IMR-90 (cell line): ENCODE data around the gene FDX1. TPM values are rescaled to one million over a fixed set of nuclear protein-coding genes. Genes with fewer than 3 reads are reported as not detected.
"Not testable (repeated sequence)": the region's sequence is repeated elsewhere in the genome, so short reads cannot be mapped to it uniquely, and the experiment has no call there.

ENCODE experiments used
- ATAC-seq: fragments of 200-7000 bp; cut with Tn5 transposase; 2 replicates; pipeline ENCODE4 v1.9.1; 2020; ENCODE audit warnings: low read depth, mild to moderate bottlenecking, moderate library complexity
- BruUV-seq: library from RNA; stranded (reverse); fragments of 400-500 nt; replicated peaks from 2 replicates; lab custom pipeline; 2021; lab: Mats Ljungman, UMichigan
- CTCF ChIA-PET: fragments of 300-600 bp; formaldehyde crosslinking; extraction: SDS; loops from one replicate; lab custom pipeline; 2021; ENCODE audit warnings: antibody characterized with exemption; lab: Yijun Ruan, JAX
- POLR2A ChIA-PET: fragments of 300-600 bp; sonication (Branson Sonifier 250); formaldehyde crosslinking; loops from one replicate; lab custom pipeline; 2022; ENCODE audit warnings: antibody characterized with exemption; ENCODE audit not compliant: unreplicated experiment; lab: Charles Lee
- DNase-seq: peaks from one replicate; pipeline ENCODE4 v3.0.0; 2013
- H2AFZ ChIP-seq: replicated peaks from 2 replicates; pipeline ENCODE3; 2013; ENCODE audit warnings: low read length, mild to moderate bottlenecking; ENCODE audit not compliant: poor library complexity
- H2AK5ac ChIP-seq: 2 replicates; pipeline ENCODE4 v1.6.1; 2013; ENCODE audit warnings: low read depth, low read length, inconsistent platforms
- H2AK9ac ChIP-seq: replicated peaks from 2 replicates; pipeline ENCODE3; 2013; ENCODE audit warnings: mild to moderate bottlenecking, low read depth, low read length, moderate library complexity; ENCODE audit not compliant: poor library complexity
- H2BK120ac ChIP-seq: 2 replicates; pipeline ENCODE4 v1.6.1; 2013; ENCODE audit warnings: low read depth, low read length, inconsistent platforms
- H2BK15ac ChIP-seq: 3 replicates; pipeline ENCODE4 v1.6.1; 2013; ENCODE audit warnings: low read depth, low read length, inconsistent platforms
- H2BK20ac ChIP-seq: 2 replicates; pipeline ENCODE4 v1.6.1; 2013; ENCODE audit warnings: low read depth, mild to moderate bottlenecking, inconsistent platforms, low read length, moderate library complexity
- H2BK5ac ChIP-seq: 2 replicates; pipeline ENCODE4 v1.6.1; 2013; ENCODE audit warnings: mild to moderate bottlenecking, low read depth, low read length, inconsistent platforms; ENCODE audit not compliant: poor library complexity, severe bottlenecking
- H3K14ac ChIP-seq: replicated peaks from 2 replicates; pipeline ENCODE4 v1.6.1; 2013; ENCODE audit warnings: low read depth, low read length, inconsistent platforms
- H3K18ac ChIP-seq: 2 replicates; pipeline ENCODE4 v1.6.1; 2013; ENCODE audit warnings: low read depth, low read length, control low read depth
- H3K23ac ChIP-seq: 2 replicates; pipeline ENCODE4 v1.6.1; 2013; ENCODE audit warnings: low read depth, low read length, inconsistent platforms
- H3K27ac ChIP-seq: 2 replicates; pipeline ENCODE4 v1.5.1; 2013; ENCODE audit warnings: mild to moderate bottlenecking, control low read depth, low read length; ENCODE audit not compliant: insufficient read depth
- H3K27me3 ChIP-seq: 2 replicates; pipeline ENCODE4 v1.6.1; 2013; ENCODE audit warnings: low read length; ENCODE audit not compliant: control insufficient read depth, insufficient read depth
- H3K36me3 ChIP-seq: 2 replicates; pipeline ENCODE4 v1.6.1; 2013; ENCODE audit warnings: low read length, mixed read lengths; ENCODE audit not compliant: control insufficient read depth, insufficient read depth
- H3K4ac ChIP-seq: 2 replicates; pipeline ENCODE4 v1.6.1; 2013; ENCODE audit warnings: low read depth, low read length, inconsistent platforms
- H3K4me1 ChIP-seq: 2 replicates; pipeline ENCODE4 v1.6.1; 2013; ENCODE audit warnings: low read length, mixed read lengths; ENCODE audit not compliant: control insufficient read depth, insufficient read depth
- H3K4me2 ChIP-seq: 2 replicates; pipeline ENCODE4 v1.6.1; 2013; ENCODE audit warnings: low read depth, mild to moderate bottlenecking, control low read depth, low read length, moderate library complexity
- H3K4me3 ChIP-seq: 2 replicates; pipeline ENCODE4 v1.5.1; 2013; ENCODE audit warnings: low read depth, mild to moderate bottlenecking, control low read depth, low read length, moderate library complexity; ENCODE audit not compliant: insufficient read depth
- H3K56ac ChIP-seq: 2 replicates; pipeline ENCODE4 v1.6.1; 2013; ENCODE audit warnings: low read length, inconsistent platforms; ENCODE audit not compliant: insufficient read depth; ENCODE audit errors: extremely low read depth
- H3K79me1 ChIP-seq, 2 experiments: 2 replicates each; pipeline ENCODE4 v1.6.1; 2013; ENCODE audit warnings: low read length in 2 of 2, inconsistent platforms in 1 of 2, low read depth in 1 of 2
- H3K9ac ChIP-seq: 2 replicates; pipeline ENCODE4 v1.6.1; 2013; ENCODE audit warnings: low read depth, low read length, control low read depth
- H3K9me1 ChIP-seq: 2 replicates; pipeline ENCODE4 v1.6.1; 2013; ENCODE audit warnings: low read length, inconsistent platforms; ENCODE audit not compliant: insufficient read depth
- H3K9me3 ChIP-seq: 2 replicates; pipeline ENCODE4 v1.6.1; 2013; ENCODE audit warnings: low read length; ENCODE audit not compliant: control insufficient read depth, insufficient read depth
- H4K20me1 ChIP-seq: 2 replicates; pipeline ENCODE4 v1.6.1; 2013; ENCODE audit warnings: low read length, inconsistent platforms; ENCODE audit not compliant: insufficient read depth
- H4K5ac ChIP-seq: 2 replicates; pipeline ENCODE4 v1.6.1; 2013; ENCODE audit warnings: mild to moderate bottlenecking, low read depth, low read length, control low read depth
- H4K8ac ChIP-seq, 2 experiments: 2 replicates each; pipeline ENCODE4 v1.6.1; 2013; ENCODE audit warnings: low read depth in 2 of 2, low read length in 2 of 2, control low read depth in 1 of 2, inconsistent platforms in 1 of 2
- H4K91ac ChIP-seq: 2 replicates; pipeline ENCODE4 v1.6.1; 2013; ENCODE audit warnings: low read depth, low read length, inconsistent platforms; ENCODE audit not compliant: insufficient read depth
- CEBPB ChIP-seq: IDR thresholded peaks from 2 replicates; pipeline ENCODE4 v1.6.1; 2012; ENCODE audit warnings: low read depth, low read length, improper control_type of control experiment
- MXI1 ChIP-seq: IDR thresholded peaks from 2 replicates; pipeline ENCODE4 v1.6.1; 2012; ENCODE audit warnings: low read depth, mild to moderate bottlenecking, low read length, moderate library complexity, borderline replicate concordance
- POLR2A ChIP-seq: IDR thresholded peaks from 2 replicates; pipeline ENCODE4 v1.6.1; 2012; ENCODE audit warnings: mild to moderate bottlenecking, low read depth, low read length
- RFX5 ChIP-seq: IDR thresholded peaks from 2 replicates; pipeline ENCODE4 v1.8.0; 2012; ENCODE audit warnings: low read depth, mild to moderate bottlenecking, low read length, moderate library complexity
- SMC3 ChIP-seq: fragments of 150-350 bp; IDR thresholded peaks from 2 replicates; pipeline ENCODE4 v1.6.1; 2016; ENCODE audit warnings: low read depth, mild to moderate bottlenecking, antibody characterized with exemption, low read length, moderate library complexity
- whole genome bisulfite sequencing, 2 experiments: methylation state at CpG; one replicate each; pipeline versions ENCODE4 v1.1.5 to v1.1.7; 2013; ENCODE audit warnings: missing lambda C conversion rate in 2 of 2; ENCODE audit not compliant: insufficient read length in 1 of 2; ENCODE audit errors: extremely low coverage in 2 of 2; 5-methylcytosine and 5-hydroxymethylcytosine counted together
- dilution Hi-C: fragments of 300-500 bp; cut with HindIII; formaldehyde crosslinking; loops from one replicate; pipeline ENCODE4 v1.14.3; 2018; ENCODE audit warnings: low sequenced_read_pairs; ENCODE audit not compliant: unreplicated experiment
- in situ Hi-C: fragments of 300-500 bp; cut with MboI; formaldehyde crosslinking; loops from 3 replicates; pipeline ENCODE4 v1.14.3; 2019; ENCODE audit warnings: low sequenced_read_pairs, inconsistent platforms, mixed read lengths
- intact Hi-C: fragments of 100-400 bp; cut with micrococcal nuclease; formaldehyde crosslinking; loops from 2 replicates; pipeline ENCODE4 v1.10.0; 2022
- polyA plus RNA-seq, 3 experiments: library from polyadenylated mRNA; depleted of rRNA; stranded (reverse); fragments of >200 nt; gene quantifications; 2 replicates each; pipeline ENCODE4 v1.2.3, GENCODE V29; 2012; ENCODE audit warnings: low replicate concordance in 1 of 3
- total RNA-seq: library from RNA; depleted of rRNA; stranded (reverse); fragments of >200 nt; gene quantifications from 2 replicates; pipeline ENCODE4 v1.2.3, GENCODE V29; 2012
- TF ChIP-seq, protein P1 (sequence below): conservative IDR thresholded peaks from 2 replicates; pipeline ENCODE4 v1.5.1; 2012; ENCODE audit warnings: mild to moderate bottlenecking, low read depth, low read length, improper control_type of control experiment
- TF ChIP-seq, protein P2 (sequence below): fragments of 150-350 bp; IDR thresholded peaks from 2 replicates; pipeline ENCODE4 v1.6.1; 2016; ENCODE audit warnings: low read depth, mild to moderate bottlenecking, low read length, moderate library complexity, borderline replicate concordance

FDX1 gene
- total and polyA plus RNA-seq, 2 of the 4 experiments (the other 2 are of a cell fraction): 4.3 to 5.1 TPM

DNA sequence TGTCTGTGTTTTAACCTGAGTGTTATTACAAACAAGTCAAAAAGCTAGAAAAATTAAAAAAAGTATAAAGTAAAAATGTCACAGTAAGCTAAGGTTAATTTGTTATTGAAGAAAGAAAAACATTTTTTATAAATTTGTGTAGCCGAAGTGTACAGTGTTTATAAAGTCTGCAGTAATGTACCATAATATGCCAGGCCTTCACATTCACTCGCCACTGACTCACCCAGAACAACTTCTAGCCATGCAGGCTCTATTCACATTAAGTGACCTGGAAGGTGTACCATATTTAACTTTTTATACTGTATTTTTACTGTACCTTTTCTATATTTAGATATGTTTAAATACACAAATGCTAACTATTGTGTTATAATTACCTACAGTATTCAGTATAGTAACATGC lies 14.7 kb upstream of the FDX1 start:
- no peak overlapping the region for H4K91ac ChIP-seq
- H3K27me3 ChIP-seq: no peaks in the 10 kb centered on the region
- in situ Hi-C loops (no loop called here), dilution Hi-C loops (no loop called here), intact Hi-C loops (no loop called here)
- ChIA-PET POLR2A (no interaction called here), CTCF (no interaction called here)
- H3K27ac ChIP-seq: no peak overlapping the region
- no peak overlapping the region for H4K8ac ChIP-seq
- no peaks in the 10 kb centered on the region for H3K36me3 ChIP-seq
- peaks cover 2% of the 10 kb centered on the region for H3K9me3 ChIP-seq
- H3K18ac ChIP-seq: no peak overlapping the region
- H3K4ac ChIP-seq: no peak overlapping the region
- no peaks in the 10 kb centered on the region for H4K20me1 ChIP-seq
- H2BK15ac ChIP-seq: no peak overlapping the region
- TF ChIP-seq, protein P1, sequence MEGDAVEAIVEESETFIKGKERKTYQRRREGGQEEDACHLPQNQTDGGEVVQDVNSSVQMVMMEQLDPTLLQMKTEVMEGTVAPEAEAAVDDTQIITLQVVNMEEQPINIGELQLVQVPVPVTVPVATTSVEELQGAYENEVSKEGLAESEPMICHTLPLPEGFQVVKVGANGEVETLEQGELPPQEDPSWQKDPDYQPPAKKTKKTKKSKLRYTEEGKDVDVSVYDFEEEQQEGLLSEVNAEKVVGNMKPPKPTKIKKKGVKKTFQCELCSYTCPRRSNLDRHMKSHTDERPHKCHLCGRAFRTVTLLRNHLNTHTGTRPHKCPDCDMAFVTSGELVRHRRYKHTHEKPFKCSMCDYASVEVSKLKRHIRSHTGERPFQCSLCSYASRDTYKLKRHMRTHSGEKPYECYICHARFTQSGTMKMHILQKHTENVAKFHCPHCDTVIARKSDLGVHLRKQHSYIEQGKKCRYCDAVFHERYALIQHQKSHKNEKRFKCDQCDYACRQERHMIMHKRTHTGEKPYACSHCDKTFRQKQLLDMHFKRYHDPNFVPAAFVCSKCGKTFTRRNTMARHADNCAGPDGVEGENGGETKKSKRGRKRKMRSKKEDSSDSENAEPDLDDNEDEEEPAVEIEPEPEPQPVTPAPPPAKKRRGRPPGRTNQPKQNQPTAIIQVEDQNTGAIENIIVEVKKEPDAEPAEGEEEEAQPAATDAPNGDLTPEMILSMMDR: no peak
- TF ChIP-seq, protein P2, sequence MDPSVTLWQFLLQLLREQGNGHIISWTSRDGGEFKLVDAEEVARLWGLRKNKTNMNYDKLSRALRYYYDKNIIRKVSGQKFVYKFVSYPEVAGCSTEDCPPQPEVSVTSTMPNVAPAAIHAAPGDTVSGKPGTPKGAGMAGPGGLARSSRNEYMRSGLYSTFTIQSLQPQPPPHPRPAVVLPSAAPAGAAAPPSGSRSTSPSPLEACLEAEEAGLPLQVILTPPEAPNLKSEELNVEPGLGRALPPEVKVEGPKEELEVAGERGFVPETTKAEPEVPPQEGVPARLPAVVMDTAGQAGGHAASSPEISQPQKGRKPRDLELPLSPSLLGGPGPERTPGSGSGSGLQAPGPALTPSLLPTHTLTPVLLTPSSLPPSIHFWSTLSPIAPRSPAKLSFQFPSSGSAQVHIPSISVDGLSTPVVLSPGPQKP: no peak
- TF ChIP-seq MXI1 (no peak), POLR2A (no peak), SMC3 (no peak), RFX5 (no peak), CEBPB (no peak)
- no peak overlapping the region for H3K23ac ChIP-seq
- no peaks in the 10 kb centered on the region for H3K9me1 ChIP-seq
- H3K4me3 ChIP-seq: no peak overlapping the region
- H4K5ac ChIP-seq: no peak overlapping the region
- BruUV-seq: no TSS peak
- no peaks in the 10 kb centered on the region for H3K4me1 ChIP-seq
- WGBS, 2 experiments: no CpG with 5 or more reads among the region's 2 CpGs
- no peak overlapping the region for H2BK20ac ChIP-seq
- peak; percentile 36 for DNase-seq
- no peak overlapping the region for H3K4me2 ChIP-seq
- no peaks in the 10 kb centered on the region for H3K79me1 ChIP-seq
- no peak overlapping the region for H2AFZ ChIP-seq
- H3K9ac ChIP-seq: no peak overlapping the region
- H3K56ac ChIP-seq: no peak overlapping the region
- peak; percentile 93 for ATAC-seq
- H2AK9ac ChIP-seq: no peak overlapping the region
- no peak overlapping the region for H3K14ac ChIP-seq
- no peak overlapping the region for H2BK5ac ChIP-seq
- H2AK5ac ChIP-seq: no peak overlapping the region
- H2BK120ac ChIP-seq: no peak overlapping the region

DNA sequence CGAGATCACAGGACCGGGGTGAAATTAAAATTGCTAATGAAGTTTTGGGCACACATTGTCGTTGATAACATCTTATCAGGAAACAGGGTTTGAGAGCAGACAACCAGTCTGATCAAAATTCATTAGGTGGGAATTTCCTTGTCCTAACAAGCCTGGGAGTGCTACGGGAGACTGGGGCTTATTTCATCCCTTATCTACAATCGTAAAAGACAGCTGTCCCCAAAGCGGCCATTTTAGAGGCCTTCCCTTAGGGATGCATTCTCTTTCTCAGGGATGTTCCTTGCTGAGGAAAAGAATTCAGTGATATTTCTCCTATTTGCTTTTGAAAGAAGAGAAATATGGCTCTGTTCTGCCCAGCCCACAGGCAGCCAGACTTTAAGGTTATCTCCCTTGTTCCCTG lies 8.1 kb upstream of the FDX1 start:
- H3K79me1 ChIP-seq, H4K20me1 ChIP-seq, H4K5ac ChIP-seq, H2AFZ ChIP-seq, H3K23ac ChIP-seq, H3K9ac ChIP-seq, H3K56ac ChIP-seq, CTCF ChIA-PET, H2BK15ac ChIP-seq, H3K4me1 ChIP-seq, H2BK120ac ChIP-seq, H4K8ac ChIP-seq, in situ Hi-C loops, H3K14ac ChIP-seq, H3K4me2 ChIP-seq, H3K4ac ChIP-seq, H3K36me3 ChIP-seq, H2BK5ac ChIP-seq, H2BK20ac ChIP-seq, POLR2A ChIA-PET, H3K4me3 ChIP-seq, H4K91ac ChIP-seq, intact Hi-C loops, H3K9me1 ChIP-seq, dilution Hi-C loops, BruUV-seq, DNase-seq, H3K9me3 ChIP-seq, H2AK5ac ChIP-seq, ATAC-seq, H3K27me3 ChIP-seq, H3K27ac ChIP-seq, H2AK9ac ChIP-seq, H3K18ac ChIP-seq: not testable (repeated sequence)
- WGBS, 2 experiments: no CpG with 5 or more reads among the region's 6 CpGs
